H1 (cell line): ENCODE measurements around the gene COL6A3. TPM values are rescaled to one million over a fixed set of nuclear protein-coding genes. Genes with fewer than 3 reads are reported as not detected.

ENCODE experiments used
- SP1 ChIP-seq: IDR thresholded peaks from 2 replicates; pipeline ENCODE4 v1.6.1; 2011; ENCODE audit warnings: low read depth, low read length
- polyA plus RNA-seq, 7 experiments: library from polyadenylated mRNA; depleted of rRNA in 3 of 7; stranded (reverse) in 5 of 7; unstranded in 2 of 7; fragments of >200 nt in 5 of 7; fragments of 200-250 nt in 2 of 7; gene quantifications; 1 replicate in 5 of 7; 2 replicates in 1 of 7; 4 replicates in 1 of 7; pipeline versions ENCODE4 v1.2.1 to v1.2.3, GENCODE V29; 2011 to 2013; ENCODE audit warnings: missing spikeins in 2 of 7, mixed read lengths in 2 of 7
- total RNA-seq: library from RNA; stranded (reverse); fragmentation: NEBNext Ultra II Directional; extraction: Animal tissue kit (Norgen Biotek cat#: 25700); gene quantifications from 2 replicates; pipeline ENCODE4 v1.2.1, GENCODE V29; 2021

The COL6A3 gene
- total and polyA plus RNA-seq, 2 of the 8 experiments (the other 6 are each of a cell fraction or from before 2014, with no cell fraction given) = 1.2 to 3.4 TPM

- TF ChIP-seq SP1 = no peak
Measured at GRCh38 chr2:237361194-237362004, 52.6 kb downstream of the COL6A3 start (continued).
